RWPE1 (cell line): ENCODE data around the gene ZDHHC3.

Experiments used
- CTCF ChIA-PET: fragments of 350-600 bp; sonication (Branson Sonifier 250); formaldehyde crosslinking; extraction: SDS; loops from one replicate; lab custom pipeline; 2021; lab: Yijun Ruan, JAX
- POLR2A ChIA-PET: fragments of 400-600 bp; formaldehyde crosslinking; extraction: SDS; loops from one replicate; lab custom pipeline; 2020; ENCODE audit warnings: antibody characterized with exemption; ENCODE audit not compliant: low non-redundant PET; lab: Yijun Ruan, JAX
- DNase-seq: peaks from one replicate; pipeline ENCODE4 v3.0.0; 2012; ENCODE audit warnings: low spot score
- H3K27ac ChIP-seq: fragments of 450-650 bp; 2 replicates; pipeline ENCODE4 v1.5.1; 2017
- TF ChIP-seq, protein P1 (sequence below): fragments of 450-650 bp; conservative IDR thresholded peaks from 2 replicates; pipeline ENCODE4 v1.5.1; 2017; ENCODE audit warnings: low read depth, mild to moderate bottlenecking

Gene ZDHHC3

DNA sequence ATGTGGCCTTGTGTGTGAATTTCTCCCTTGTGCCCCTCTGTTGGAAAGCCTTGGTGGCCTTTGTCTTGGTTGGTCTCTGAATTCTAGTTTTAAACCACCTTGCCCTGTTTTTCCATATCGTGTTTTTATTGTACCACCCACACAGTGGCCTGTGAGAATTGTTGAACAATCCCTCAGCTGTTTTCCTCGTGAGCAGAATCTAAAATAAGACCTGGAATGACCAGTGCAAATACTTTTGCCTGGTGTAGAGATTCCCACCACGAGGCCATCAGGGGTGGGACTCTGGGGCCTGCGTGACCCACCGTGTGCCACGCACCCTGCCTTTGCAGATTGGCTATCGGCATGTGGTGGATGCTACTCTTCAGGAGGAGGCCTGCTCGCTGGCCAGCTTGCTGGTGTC is 31.1 kb upstream of the ZDHHC3 start:
- TF ChIP-seq, protein P1, sequence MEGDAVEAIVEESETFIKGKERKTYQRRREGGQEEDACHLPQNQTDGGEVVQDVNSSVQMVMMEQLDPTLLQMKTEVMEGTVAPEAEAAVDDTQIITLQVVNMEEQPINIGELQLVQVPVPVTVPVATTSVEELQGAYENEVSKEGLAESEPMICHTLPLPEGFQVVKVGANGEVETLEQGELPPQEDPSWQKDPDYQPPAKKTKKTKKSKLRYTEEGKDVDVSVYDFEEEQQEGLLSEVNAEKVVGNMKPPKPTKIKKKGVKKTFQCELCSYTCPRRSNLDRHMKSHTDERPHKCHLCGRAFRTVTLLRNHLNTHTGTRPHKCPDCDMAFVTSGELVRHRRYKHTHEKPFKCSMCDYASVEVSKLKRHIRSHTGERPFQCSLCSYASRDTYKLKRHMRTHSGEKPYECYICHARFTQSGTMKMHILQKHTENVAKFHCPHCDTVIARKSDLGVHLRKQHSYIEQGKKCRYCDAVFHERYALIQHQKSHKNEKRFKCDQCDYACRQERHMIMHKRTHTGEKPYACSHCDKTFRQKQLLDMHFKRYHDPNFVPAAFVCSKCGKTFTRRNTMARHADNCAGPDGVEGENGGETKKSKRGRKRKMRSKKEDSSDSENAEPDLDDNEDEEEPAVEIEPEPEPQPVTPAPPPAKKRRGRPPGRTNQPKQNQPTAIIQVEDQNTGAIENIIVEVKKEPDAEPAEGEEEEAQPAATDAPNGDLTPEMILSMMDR, result no peak
- DNase-seq, result no peak
- H3K27ac ChIP-seq, result no peak overlapping the region
- CTCF ChIA-PET, result no interaction called here
- POLR2A ChIA-PET, result no interaction called here

DNA sequence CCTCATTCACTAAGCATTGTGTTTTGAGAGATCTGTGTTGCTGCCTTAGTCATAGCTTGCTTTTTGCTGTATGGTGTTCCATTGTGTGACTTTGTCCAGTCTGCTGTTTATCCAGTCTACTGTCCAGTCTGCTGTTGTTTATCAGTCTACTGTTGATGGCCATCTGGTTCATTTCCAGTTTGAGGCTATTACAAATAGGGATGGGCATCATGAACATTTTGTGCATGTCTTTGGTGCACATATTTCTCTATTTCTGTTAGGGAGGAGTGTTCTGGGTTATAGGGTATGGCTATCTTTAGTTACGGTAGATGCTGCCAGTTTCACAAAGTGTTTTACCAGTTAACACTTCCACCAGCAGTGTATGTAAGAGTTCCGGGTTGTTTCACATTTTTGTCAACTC is 27.9 kb upstream of the ZDHHC3 start:
- POLR2A ChIA-PET, result no interaction called here
- no peak for DNase-seq
- no peak overlapping the region for H3K27ac ChIP-seq
- TF ChIP-seq, protein P1, result no peak
- CTCF ChIA-PET, result interaction anchor here (1.1 kb wide), 1 partner anchor 34 kb away, joined by 4 read pairs; no protein-coding TSS in a partner anchor

DNA sequence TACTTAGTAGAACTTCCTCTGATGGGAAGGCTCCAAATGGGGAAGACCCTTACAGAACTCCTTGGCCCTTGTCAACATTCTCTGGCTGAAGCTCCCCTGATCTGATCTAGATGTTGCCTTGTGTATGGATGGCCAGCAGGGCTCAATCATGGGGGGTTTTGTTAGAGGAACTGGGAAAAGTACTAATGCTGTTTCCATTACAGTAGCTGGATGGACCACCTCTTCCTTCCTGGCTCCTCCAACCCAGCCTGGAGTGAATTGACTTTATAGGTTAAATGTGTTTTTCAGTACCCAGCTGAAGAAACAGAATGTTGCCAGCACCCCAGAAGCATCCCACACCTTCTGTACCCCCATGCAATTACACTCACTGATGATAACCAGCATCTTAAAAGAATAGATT is 27.4 kb upstream of the ZDHHC3 start:
- H3K27ac ChIP-seq, result no peak overlapping the region
- POLR2A ChIA-PET, result no interaction called here
- TF ChIP-seq, protein P1, result no peak
- CTCF ChIA-PET, result interaction anchor here (0.5 to 1.1 kb wide), 3 partner anchors 10 to 35 kb away, joined by 3 to 4 read pairs (median 3); no protein-coding TSS in a partner anchor
- no peak for DNase-seq

DNA sequence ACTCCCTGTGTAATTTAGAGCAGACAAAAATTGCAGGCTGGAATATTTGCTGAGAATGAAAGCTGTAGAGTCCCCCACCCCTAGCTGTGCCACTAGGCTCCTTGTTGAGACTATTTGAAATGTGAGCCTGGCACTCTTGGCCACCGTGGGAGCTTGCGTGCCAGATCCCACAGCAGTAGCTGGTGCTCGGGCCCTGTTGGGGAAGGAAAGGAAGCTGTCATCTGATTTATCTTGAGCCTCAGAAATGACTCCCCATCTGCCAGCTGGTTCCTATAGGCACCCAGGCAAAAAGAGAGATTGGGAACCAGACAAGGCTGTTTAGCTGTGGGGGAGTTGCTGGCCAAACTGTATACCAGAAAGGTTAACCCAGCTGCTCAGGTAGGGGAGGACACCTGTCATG is 26.7 kb upstream of the ZDHHC3 start:
- TF ChIP-seq, protein P1, result no peak
- ChIA-PET POLR2A (no interaction called here), CTCF (interaction anchor here (0.5 to 1.1 kb wide), 3 partner anchors 10 to 35 kb away, joined by 3 to 4 read pairs (median 3); no protein-coding TSS in a partner anchor)
- no peak for DNase-seq
- no peak overlapping the region for H3K27ac ChIP-seq

DNA sequence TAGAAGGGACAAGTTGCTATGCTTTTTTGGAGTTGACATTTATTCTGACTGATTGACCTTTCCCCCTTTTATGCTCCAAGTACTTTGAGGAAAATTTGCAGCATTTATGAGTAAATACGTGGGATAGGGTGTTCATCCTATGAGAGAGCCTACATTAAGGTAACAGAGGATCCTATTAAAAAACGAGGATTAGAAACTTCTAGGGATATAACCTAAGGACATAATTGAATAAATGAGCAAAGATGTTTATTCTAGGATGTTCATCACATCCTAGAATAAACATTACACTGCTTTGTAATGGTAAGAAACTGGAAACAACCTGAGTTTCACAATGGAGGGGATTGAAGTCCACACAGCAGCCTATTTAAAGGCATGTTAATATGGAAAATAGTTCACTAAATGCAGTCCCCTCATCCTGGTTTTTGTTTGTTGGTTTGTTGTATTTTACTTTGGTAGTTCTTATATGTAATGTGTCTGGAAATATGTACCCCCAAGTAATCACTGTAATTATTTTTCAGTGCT is 26.2 kb upstream of the ZDHHC3 start:
- TF ChIP-seq, protein P1, result no peak
- no peak for DNase-seq
- POLR2A ChIA-PET, result no interaction called here
- CTCF ChIA-PET, result interaction anchor here (0.6 to 1.1 kb wide), 2 partner anchors 9 to 631 kb away, joined by 3 to 8 read pairs; no protein-coding TSS in a partner anchor
- no peak overlapping the region for H3K27ac ChIP-seq

DNA sequence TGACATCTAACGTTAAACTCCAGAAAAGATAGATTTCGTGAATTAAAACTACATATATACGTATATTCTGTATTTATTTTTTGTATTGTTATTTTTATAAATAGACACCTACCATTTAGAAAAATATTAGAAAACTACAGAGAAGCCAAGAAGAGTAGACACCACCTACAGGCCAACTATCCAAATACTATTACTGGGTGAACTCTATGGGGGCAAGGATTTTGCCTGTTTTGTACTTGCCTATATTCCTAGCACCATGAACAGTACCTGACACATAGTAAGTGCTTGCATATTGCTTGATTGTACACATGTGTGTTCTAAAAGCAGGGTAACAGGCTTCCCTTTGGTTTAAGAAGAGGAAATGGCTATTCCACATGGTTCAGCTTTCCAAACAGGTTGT is 25.8 kb upstream of the ZDHHC3 start:
- no peak overlapping the region for H3K27ac ChIP-seq
- no peak for DNase-seq
- POLR2A ChIA-PET, result no interaction called here
- CTCF ChIA-PET, result interaction anchor here (0.6 to 1.0 kb wide), 2 partner anchors 9 to 630 kb away, joined by 3 to 8 read pairs; no protein-coding TSS in a partner anchor
- TF ChIP-seq, protein P1, result no peak
